GM19240 (cell line): Measurements from ENCODE around the gene DNAJB11.
"Not testable (repeated sequence)": the region's sequence is repeated elsewhere in the genome, so short reads cannot be mapped to it uniquely, and the experiment has no call there.

Source experiments
- DNase-seq: peaks from one replicate; pipeline ENCODE4 v3.0.0; 2011; ENCODE audit warnings: low spot score; ENCODE audit not compliant: insufficient read length

Gene DNAJB11

DNA sequence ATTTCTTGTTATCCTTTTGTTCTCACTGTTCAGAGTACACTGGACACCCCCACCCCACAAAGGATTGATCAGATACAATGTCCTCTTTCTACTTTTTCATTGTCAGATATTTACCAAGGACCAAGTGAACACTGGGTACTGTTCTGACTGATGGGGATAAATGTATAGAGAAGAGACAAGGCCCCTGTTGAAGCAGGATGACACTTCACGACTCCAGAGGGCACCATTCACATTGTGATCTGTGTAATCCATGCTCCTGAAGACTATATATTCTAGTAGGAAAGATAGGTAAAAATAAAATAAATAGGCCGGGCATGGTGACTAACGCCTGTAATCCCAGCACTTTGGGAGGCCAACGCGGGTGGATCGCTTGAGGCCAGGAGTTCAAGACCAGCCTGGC lies 19.1 kb upstream of the DNAJB11 start:
- no peak for DNase-seq

GRCh38 chr3:186552408-186553031 lies 18.0 kb upstream of the DNAJB11 start:
- DNase-seq, result no peak

GRCh38 chr3:186564586-186564985 lies 5.9 kb upstream of the DNAJB11 start:
- no peak for DNase-seq

- DNase-seq, result no peak
These were observed 3.8 kb upstream of the DNAJB11 start for GRCh38 chr3:186566772-186567071.

- peak; percentile 53 for DNase-seq
These were observed 3.2 kb upstream of the DNAJB11 start, which contains the start of gene TBCCD1 for GRCh38 chr3:186567072-186567921. Gene TBCCD1, minus strand, starts transcription at chr3:186567339. Its CDS starts 3,010 bp downstream, at chr3:186564329.

DNA sequence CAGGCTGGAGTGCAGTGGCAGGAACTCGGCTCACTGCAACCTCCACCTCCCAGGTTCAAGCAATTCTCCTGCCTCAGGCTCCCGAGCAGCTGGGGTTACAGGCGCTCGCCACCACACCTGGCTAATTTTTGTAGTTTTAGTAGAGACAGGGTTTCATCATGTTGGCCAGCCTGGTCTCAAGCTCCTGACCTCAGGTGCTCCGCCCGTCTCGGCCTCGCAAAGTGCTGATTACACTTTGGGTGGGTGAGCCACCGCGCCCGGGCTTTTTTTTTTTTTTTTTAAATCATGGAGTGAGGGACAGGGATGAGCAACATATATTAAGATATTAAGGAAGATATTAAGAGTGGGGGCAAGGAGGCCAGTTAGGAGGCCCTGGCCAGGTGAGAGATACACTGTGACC lies 1.2 kb upstream of the DNAJB11 start:
- not testable (repeated sequence) for DNase-seq

GRCh38 chr3:186569779-186570095 lies 783 bp upstream of the DNAJB11 start:
- DNase-seq, result no peak

DNA sequence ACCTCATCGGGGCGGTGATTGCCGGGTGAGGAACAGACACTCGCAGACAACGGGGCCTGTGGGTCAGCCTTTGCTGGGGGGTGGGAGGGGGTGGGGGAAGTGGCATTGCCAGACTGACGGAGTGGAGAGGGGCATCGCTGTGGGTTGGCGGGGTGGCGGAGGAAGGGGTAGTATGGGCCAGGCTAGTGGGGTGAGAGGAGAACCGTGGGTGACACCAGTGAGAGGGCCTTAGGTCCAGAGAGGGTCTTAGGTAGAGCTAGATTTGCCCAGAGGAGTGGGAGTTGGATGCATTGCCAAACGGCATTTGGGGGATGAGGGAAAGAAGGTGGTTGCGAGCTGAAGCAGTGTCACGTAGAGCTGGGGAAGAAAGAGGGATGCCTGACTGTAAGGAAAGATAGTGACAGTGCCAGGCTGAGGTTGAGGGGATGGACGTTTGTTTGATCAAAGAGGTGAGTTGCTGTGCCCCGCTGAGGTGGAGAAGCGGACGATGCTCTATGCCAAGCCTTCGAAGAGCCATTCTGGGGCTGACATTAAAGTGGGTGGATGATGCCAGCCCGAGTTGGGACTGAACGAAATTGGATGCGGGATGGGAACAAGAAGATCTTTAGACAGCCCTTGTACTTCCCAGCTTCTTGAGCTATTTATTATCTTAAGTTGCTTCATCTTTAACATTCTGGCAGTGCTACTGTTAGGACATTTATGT lies 572 bp downstream of the DNAJB11 start:
- no peak for DNase-seq

- no peak for DNase-seq
These were observed 1.1 kb downstream of the DNAJB11 start for GRCh38 chr3:186571644-186572013.

DNA sequence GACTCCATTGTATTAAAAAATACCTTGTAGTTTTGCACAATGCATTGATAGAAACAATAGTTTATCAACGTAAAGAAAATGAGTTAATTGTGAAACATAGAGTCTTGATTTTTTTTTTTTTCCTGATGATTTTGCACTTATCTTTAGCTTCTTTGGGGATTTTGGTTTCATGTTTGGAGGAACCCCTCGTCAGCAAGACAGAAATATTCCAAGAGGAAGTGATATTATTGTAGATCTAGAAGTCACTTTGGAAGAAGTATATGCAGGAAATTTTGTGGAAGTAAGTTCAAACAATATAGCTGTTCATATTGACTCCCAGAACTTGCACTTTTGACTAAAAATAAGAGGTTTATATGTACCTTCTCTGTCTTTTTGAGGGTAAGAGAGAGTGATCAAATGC lies 7.0 kb downstream of the DNAJB11 start:
- DNase-seq, result no peak

GRCh38 chr3:186580785-186581184 lies 10.3 kb downstream of the DNAJB11 start:
- no peak for DNase-seq

DNA sequence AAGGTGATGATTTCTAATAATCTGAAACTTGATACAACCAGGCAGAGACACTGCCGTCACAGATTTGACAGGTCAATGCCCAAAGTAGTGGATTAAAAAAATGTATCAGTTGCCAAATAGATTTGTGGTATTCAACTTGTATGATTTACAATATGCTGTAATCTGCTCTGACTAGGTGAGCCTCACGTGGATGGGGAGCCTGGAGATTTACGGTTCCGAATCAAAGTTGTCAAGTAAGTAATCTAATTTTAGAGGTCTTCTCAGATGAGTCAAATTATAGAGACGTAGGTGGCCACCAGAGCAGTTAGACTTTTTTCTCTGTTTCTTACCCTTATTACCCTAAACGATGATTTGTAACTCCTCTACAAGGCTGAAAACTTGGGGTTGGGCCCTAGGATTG lies 12.0 kb downstream of the DNAJB11 start:
- DNase-seq, result no peak

- no peak for DNase-seq
These were observed 13.3 kb downstream of the DNAJB11 start for GRCh38 chr3:186583831-186584230.

- DNase-seq, result not testable (repeated sequence)
These were observed 15.7 kb downstream of the DNAJB11 start for GRCh38 chr3:186586245-186586644.

GRCh38 chr3:186587183-186587582 lies 16.7 kb downstream of the DNAJB11 start:
- DNase-seq, result no peak

DNA sequence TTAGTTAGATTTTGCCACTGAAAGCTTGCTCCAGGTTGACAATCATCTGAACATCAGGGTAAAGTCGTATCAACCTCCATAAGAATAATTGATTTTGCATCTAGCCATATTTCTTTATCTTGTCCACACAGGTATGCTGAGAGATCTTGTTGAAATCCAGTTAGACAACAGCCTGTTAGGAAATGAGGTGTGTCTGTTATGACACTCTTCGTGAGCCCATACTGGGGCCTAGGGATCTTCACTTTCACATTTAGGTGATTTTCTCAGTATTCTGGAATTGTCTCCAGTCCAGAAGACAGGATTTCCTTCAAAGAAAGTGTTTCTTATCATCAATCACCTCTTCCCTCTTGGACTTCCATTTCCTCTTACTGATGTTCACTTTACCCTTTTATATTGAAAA lies 18.1 kb downstream of the DNAJB11 start:
- no peak for DNase-seq

DNA sequence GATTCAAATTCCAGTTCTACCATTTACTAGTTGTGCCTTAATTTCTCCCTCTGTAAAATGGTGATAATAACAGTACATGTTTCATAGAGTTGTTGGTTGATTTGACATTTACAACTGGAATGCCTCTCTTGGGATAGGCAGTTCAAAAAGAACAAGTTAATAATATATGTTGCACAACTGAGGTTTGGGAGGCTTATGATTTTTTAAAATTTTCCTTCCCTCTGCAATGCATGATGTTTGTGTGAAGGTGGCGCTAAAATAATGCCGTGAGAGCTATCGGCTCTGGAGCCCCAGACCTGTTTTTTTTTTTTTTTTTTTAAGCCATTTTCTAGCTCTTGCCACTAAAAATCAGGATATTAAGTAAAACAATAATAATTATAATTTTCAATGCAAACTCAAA lies 18.6 kb downstream of the DNAJB11 start:
- DNase-seq, result no peak

DNA sequence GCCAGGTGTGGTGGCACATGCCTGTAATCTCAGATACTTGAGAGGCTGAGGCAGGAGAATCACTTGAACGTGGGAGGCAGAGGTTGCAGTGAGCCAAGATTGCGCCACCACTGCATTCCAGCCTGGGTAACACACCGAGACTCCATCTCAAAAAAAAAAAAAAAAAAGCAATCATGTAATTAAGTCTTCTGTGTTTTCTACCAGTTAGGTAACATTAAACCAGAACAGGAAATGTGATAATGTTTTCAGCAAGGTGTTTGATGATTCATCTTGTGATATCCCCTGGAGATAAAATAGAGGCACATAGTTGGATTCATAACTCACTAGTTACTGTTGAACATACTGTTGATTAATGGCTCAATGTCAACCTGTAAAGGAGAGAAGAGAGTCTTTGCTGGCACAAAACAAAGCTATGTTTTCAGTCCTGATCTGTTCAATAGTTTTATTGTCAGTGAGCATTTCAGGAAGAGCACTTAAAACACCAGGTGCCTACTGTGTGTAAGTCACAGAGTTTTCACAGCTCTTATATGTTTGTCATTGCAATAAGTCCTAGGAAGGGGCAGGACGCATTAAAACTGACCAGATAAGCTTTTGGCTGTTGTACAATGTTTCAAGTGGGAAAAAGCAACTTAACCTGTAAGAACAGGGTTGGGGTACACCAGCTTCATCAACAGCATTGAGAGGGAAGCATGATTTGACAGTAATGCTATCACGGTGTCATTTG lies 19.5 kb downstream of the DNAJB11 start:
- DNase-seq, result no peak

DNA sequence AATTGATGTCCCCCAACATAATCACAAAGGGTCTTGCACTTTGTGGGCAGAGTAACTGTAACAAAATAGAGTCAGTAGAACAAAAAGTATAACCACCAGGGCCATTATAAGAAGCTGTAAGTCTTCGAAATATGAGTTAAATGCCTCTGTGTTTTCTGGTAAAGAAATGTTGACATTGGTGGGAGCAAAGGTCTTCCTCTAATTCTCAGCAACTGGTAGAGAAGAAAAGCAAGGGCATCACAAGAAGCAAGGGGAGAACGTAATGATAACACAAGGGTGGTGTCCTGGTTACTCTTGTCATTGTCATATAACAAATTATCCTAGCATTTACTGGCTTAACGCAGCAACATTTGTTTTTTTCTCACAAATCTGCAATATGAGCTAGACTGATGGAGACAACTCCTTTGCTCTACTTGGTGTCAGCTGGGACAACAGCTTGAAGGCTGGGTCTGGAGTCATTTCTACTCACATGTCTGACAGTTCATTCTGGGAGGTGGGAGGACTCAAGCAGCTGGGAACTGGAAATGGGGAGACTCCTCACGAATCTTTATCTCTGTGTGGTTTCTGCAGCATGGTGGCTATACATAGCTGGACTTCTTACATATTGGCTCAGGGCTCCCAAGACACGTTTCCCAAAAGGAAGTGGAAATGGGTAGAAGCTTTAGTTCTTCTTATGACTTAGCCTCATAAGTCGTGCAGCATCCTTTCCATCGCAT lies 20.2 kb downstream of the DNAJB11 start:
- DNase-seq, result no peak

GRCh38 chr3:186592682-186593081 lies 22.2 kb downstream of the DNAJB11 start:
- no peak for DNase-seq

- DNase-seq, result no peak
These were observed 23.3 kb downstream of the DNAJB11 start for GRCh38 chr3:186593862-186594261.
